NOMO-1 (cell line): ENCODE data around the gene LYSMD4.
"Not testable (repeated sequence)": the region's sequence is repeated elsewhere in the genome, so short reads cannot be mapped to it uniquely, and the experiment has no call there.

Experiments
- DNase-seq, 2 experiments: peaks; one replicate each; lab custom pipeline; 2025; ENCODE audit not compliant: unreplicated experiment in 2 of 2; lab: John Stamatoyannopoulos, UW

The LYSMD4 gene

GRCh38 chr15:99733268-99734039, at the start of gene LYSMD4:
Gene LYSMD4 (minus strand): TSS chr15:99733437. CDS start chr15:99731999, 1,438 bp downstream.
- peak; percentile 94 to 97 for DNase-seq

DNA sequence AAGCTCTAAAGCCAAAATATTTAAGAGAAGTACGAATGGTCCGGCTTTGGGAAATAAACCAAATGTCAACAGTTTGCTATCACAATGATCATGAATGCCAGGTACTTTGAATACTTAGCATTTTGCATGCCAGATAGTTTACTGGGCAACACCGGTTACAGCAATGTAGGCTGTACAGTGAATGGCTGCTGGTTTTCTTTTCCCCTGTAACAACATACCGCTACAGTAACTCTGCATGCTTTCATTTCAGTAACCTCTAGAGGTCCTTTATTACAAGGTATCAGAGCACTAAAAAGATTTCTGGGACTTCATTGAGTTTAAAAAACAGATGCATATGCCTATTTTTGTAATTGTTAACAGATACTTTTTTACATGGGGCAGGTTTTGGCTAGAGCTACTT, 48.8 kb upstream of the LYSMD4 start:
- DNase-seq: not testable (repeated sequence)

- no peak for DNase-seq
Observed at GRCh38 chr15:99777144-99777543, 43.9 kb upstream of the LYSMD4 start.

GRCh38 chr15:99764522-99764921, 31.3 kb upstream of the LYSMD4 start:
- no peak for DNase-seq

DNA sequence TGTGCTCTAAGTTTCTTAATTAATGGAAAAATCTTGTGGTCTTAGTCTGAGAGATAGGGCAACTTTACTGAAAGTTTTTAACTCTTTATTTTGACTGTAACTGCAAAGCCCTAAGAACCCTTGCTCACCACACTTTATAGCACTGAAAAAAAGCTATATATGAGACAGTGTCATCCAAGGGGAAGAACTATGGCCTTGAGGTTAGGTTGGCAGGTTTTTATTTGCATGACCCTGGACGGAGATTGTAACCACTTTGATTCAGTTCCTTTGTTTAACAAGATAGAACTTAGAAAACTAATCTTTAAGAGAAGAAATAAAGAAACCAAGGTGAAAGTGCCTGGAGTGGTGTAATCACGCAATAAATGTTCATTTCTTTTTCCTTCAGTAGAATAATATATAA, 30.6 kb upstream of the LYSMD4 start:
- peak in 1 of 2 experiments; percentile 41 for DNase-seq

GRCh38 chr15:99762288-99762687, 29.1 kb upstream of the LYSMD4 start:
- no peak for DNase-seq

- DNase-seq: peak; percentile 27 to 61
Observed at GRCh38 chr15:99755692-99756409, 22.6 kb upstream of the LYSMD4 start.

GRCh38 chr15:99753066-99753465, 19.8 kb upstream of the LYSMD4 start:
- no peak for DNase-seq

- DNase-seq: no peak
Observed at GRCh38 chr15:99752556-99752955, 19.3 kb upstream of the LYSMD4 start.

DNA sequence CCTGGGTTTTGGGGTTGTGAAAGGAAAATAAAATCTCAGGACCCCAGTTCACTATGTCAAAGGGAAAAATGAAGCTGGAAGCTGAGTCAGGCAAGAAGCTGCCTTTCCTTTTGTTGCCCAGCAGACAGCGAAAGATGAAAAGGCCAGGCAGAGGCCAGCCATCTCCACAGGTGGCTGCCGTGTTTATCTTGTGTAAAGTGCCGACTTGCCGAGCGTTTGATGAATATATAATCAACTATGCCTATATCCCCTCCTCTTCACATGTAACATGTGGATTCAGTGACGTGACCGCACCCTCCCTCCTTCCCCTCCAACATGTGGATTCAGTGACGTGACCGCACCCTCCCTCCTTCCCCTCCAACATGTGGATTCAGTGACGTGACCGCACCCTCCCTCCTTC, 17.1 kb upstream of the LYSMD4 start:
- not testable (repeated sequence) for DNase-seq

GRCh38 chr15:99749386-99749785, 16.1 kb upstream of the LYSMD4 start:
- DNase-seq: no peak

DNA sequence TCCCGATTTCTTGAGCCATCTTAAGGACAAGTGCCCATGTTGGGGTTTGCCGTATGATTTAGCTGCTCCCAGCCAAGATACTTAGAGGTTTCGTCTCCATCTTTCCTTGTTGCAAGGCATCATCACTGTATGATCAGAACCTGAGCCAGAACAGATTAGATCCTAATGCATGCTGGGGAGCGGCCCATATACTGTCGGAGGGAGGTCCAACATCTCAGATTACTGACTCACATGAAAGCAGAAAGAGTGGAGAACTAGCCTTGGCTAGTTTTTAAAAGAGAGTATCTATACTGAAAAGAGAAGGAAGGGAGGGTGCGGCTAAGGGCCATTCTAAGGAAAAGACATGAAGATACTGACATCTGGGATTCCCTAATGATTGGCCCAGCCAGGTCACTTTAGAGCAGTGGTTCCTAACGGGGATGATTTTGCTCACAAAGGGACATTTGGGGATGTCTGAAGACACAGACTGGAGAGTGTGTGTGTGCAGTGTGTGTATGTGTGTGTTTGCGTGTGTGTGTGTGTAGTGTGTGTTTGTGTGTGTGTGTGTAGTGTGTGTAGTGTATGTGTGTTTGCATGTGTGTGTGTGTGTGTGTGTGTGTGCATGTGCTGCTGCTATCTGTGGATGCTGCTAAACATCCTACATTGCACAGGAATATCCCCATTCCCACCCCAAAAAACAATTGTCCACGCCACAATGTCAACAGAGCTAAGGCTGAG, 12.3 kb upstream of the LYSMD4 start:
- no peak for DNase-seq

- DNase-seq: no peak
Observed at GRCh38 chr15:99744142-99744541, 10.9 kb upstream of the LYSMD4 start.

- no peak for DNase-seq
Observed at GRCh38 chr15:99741835-99742234, 8.6 kb upstream of the LYSMD4 start.

GRCh38 chr15:99738021-99738847, 5.0 kb upstream of the LYSMD4 start:
- no peak for DNase-seq

GRCh38 chr15:99736702-99737101, 3.5 kb upstream of the LYSMD4 start:
- no peak for DNase-seq

DNA sequence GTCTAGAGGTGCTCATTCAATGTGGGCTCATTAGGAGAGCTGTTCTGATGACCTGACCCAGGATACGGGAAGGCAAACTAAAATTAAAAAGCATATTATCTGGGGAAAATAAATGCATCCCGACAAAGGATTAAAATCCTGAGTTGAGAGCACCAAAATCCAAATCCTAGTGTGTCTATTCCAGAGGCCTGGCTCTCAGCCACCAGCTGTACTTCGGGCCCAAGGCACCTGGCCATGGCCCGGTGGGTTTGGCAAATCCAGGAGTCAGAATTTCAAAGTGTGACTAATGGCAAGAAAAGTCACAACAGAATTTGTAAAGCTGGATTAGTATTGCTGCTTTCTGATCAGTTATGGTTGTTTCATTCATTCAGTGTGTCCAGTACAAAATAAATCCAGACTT, 2.6 kb upstream of the LYSMD4 start:
- no peak for DNase-seq

DNA sequence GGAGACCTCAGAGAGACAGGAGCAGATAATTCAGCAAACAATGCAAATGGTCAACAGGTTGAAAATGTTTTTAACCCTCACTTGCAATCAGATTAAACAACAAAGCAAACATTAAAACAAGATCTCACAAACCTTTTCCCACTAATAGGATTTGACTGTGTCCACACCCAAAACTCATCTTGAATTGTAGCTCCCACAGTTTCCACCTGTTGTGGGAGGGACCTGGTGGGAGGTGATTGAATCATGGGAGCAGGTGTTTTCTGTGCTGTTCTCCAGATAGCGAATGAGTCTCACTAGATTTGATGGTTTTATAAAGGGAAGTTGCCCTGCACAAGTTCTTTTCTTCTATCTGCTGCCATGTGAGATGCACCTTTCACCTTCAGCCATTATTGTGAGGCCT, 1.3 kb upstream of the LYSMD4 start:
- DNase-seq: no peak

GRCh38 chr15:99734040-99734291, 729 bp upstream of the LYSMD4 start:
- DNase-seq: not testable (repeated sequence)

- no peak for DNase-seq
Observed at GRCh38 chr15:99732751-99733267, 428 bp downstream of the LYSMD4 start.
